ENCODE results near the gene PCLAF.

DNA sequence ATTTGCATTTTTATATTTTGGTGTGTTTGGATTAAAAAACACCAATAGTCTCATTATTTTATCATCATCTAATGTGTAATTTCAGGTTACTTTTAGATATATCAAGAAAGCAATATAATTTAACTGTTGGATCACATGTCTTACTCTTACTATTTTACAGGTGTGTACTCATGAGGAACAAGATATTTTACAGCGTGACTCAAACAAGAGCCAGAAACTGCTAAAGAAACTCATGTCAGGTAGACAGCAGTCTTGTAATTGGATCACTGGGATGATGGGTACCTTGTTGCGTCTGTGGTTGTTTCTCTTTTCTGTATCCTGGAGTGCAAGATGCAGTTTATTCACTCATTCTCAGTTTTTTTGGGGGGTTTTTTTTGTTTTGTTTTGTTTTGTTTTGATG, 19.3 kb upstream of the PCLAF start:
- TF ChIP-seq, protein P1, sequence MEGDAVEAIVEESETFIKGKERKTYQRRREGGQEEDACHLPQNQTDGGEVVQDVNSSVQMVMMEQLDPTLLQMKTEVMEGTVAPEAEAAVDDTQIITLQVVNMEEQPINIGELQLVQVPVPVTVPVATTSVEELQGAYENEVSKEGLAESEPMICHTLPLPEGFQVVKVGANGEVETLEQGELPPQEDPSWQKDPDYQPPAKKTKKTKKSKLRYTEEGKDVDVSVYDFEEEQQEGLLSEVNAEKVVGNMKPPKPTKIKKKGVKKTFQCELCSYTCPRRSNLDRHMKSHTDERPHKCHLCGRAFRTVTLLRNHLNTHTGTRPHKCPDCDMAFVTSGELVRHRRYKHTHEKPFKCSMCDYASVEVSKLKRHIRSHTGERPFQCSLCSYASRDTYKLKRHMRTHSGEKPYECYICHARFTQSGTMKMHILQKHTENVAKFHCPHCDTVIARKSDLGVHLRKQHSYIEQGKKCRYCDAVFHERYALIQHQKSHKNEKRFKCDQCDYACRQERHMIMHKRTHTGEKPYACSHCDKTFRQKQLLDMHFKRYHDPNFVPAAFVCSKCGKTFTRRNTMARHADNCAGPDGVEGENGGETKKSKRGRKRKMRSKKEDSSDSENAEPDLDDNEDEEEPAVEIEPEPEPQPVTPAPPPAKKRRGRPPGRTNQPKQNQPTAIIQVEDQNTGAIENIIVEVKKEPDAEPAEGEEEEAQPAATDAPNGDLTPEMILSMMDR (IDR thresholded peaks at IDR 0.05), result no peak
- no peak for TF ChIP-seq POLR2A (IDR thresholded peaks at IDR 0.05)
- TF ChIP-seq EP300 (IDR thresholded peaks at IDR 0.05), result no peak
- no peak for TF ChIP-seq POLR2AphosphoS5 (IDR thresholded peaks at IDR 0.05)
